Heart left ventricle (tissue), 16 donors: Measurements from ENCODE around the gene CLEC2L. TPM values are rescaled to one million over a fixed set of nuclear protein-coding genes. Genes with fewer than 3 reads are reported as not detected.

Source experiments
- ATAC-seq, 4 donors: fragments of 200-7000 bp; cut with Tn5 transposase; one replicate each; pipeline ENCODE4 v1.9.1; 2020 to 2022; ENCODE audit warnings: moderate library complexity in 4 of 4, mild to moderate bottlenecking in 3 of 4, moderate number of reproducible peaks in 1 of 4
- DNase-seq, 5 donors: peaks; one replicate each; pipeline ENCODE4 v3.0.0-alpha.2; 2020
- H3K27ac ChIP-seq, 12 donors: fragments of 200-600 bp; sonication (generic) in 4 of 12; one replicate each; pipeline versions ENCODE4 v1.5.0 to v1.8.0; 2016 to 2022; ENCODE audit warnings: mild to moderate bottlenecking in 2 of 12
- H3K27me3 ChIP-seq, 9 donors: fragments of 200-600 bp; sonication (generic) in 2 of 9; one replicate each; pipeline versions ENCODE4 v1.5.1 to v1.8.0; 2016 to 2022; ENCODE audit warnings: mild to moderate bottlenecking in 3 of 9
- H3K36me3 ChIP-seq, 9 donors: fragments of 200-600 bp; sonication (generic) in 2 of 9; one replicate each; pipeline versions ENCODE4 v1.5.0 to v1.8.0; 2018 to 2022; ENCODE audit warnings: mild to moderate bottlenecking in 2 of 9
- H3K4me1 ChIP-seq, 12 donors: fragments of 200-600 bp; sonication (generic) in 4 of 12; one replicate each; pipeline versions ENCODE4 v1.5.0 to v1.8.0; 2016 to 2022; ENCODE audit warnings: mild to moderate bottlenecking in 3 of 12
- H3K4me3 ChIP-seq, 12 donors: fragments of 200-600 bp; sonication (generic) in 4 of 12; one replicate each; pipeline versions ENCODE4 v1.5.0 to v1.8.0; 2017 to 2022; ENCODE audit warnings: mild to moderate bottlenecking in 9 of 12, moderate library complexity in 4 of 12
- H3K9me3 ChIP-seq, 12 donors: fragments of 200-600 bp; sonication (generic) in 4 of 12; one replicate each; pipeline versions ENCODE4 v1.5.0 to v1.8.0; 2016 to 2022; ENCODE audit warnings: mild to moderate bottlenecking in 1 of 12
- POLR2A ChIP-seq, 2 donors: fragments of 450-650 bp; IDR thresholded peaks; one replicate each; pipeline ENCODE4 v1.6.1; 2017; ENCODE audit warnings: antibody characterized with exemption in 2 of 2, mild to moderate bottlenecking in 2 of 2, moderate library complexity in 2 of 2
- WGBS, 4 donors: extraction: QIAGEN DNeasy Blood & Tissue Kit in 2 of 4; methylation state at CpG; one replicate each; pipeline versions ENCODE4 v1.1.5 to v1.1.7; 2013 to 2018; 5-methylcytosine and 5-hydroxymethylcytosine counted together
- intact Hi-C, 10 donors: fragments of 100-400 bp; cut with DNase I; formaldehyde crosslinking; loops; one replicate each; pipeline versions ENCODE4 v1.11.1 to v1.14.2; 2022
- polyA plus RNA-seq, 2 donors: library from polyadenylated mRNA; stranded (reverse); fragments of 200-250 nt; gene quantifications; one replicate each; pipeline ENCODE4 v1.2.3, GENCODE V29; 2013
- total RNA-seq, 9 donors: library from RNA; depleted of rRNA in 2 of 9; stranded (reverse); fragments of >200 nt in 2 of 9; fragmentation: NEBNext Ultra II Directional in 3 of 9; extraction: Animal tissue kit (Norgen Biotek cat#: 25700) in 3 of 9; gene quantifications; one replicate each; pipeline versions ENCODE4 v1.1.0 to v1.2.4, GENCODE V29; 2016 to 2023
- TF ChIP-seq, protein P1 (sequence below), 12 donors: fragments of 200-600 bp; sonication (generic) in 4 of 12; IDR thresholded peaks; one replicate each; pipeline versions ENCODE4 v1.5.0 to v1.8.0; 2018 to 2022; ENCODE audit warnings: antibody characterized with exemption in 12 of 12, mild to moderate bottlenecking in 5 of 12
- donor health status: ischemic (EF 13 %, LVEDD 7.1; RV severe dilation, severe dysfunction).
- donor health status: healthy with polysubstance abuse.
- donor health status: DM: no; HTN: yes; CAD: no.
- donor health status: DM: no; HTN: no; CAD: no.
- donor health status: ischemic (EF 25% LVEDD 6.9; RV normal size, moderate dysfunction).
- donor health status: ischemic (EF 25% LVEDD 5.7; RV mildly dilated, moderate dysfunction).
- donor health status: healthy.
- donor health status: DM: yes; HTN: yes; CAD: no.
- donor health status: ischemic (EF 35%, LVEDD 5.7; RV mildly dilated, moderate dysfunction).
- donor health status: nonischemic (EF 11% LVEDD 7.7; RV severe dilation, severe dysfunction).
- donor health status: DM: yes; HTN: yes; CAD: no.
- donor health status: PGD.
- donor health status: ischemic (EF 29% LVEDD 5.4; RV normal size, mild dysfunction).
- donor health status: nonischemic (EF 23%, LVEDD 6.1; RV moderate dilation, normal function).

The CLEC2L gene
- total and polyA plus RNA-seq, 11 donors: 0.18 to 0.36 TPM; not detected in 9

DNA sequence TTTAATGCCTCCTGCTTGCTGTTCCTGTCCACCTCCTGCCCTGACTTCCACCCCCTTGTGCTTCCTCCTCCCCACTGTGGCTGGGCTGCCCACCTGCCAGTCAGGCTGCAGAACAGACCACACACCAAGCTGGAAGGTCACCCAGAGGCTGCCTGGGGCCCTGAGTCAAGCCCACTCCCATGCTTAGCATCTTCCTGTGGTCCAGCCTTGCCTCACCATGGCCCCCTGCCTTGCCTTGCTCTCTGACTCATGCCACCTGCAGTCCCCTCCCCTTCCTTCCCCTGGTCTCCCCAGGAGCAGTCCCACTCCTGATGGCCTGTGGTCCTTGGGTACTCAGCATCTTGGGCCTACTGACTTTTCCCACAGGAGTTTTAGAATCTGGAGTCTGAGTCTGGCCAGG, 2.3 kb downstream of the CLEC2L start:
- Histone ChIP-seq H3K9me3 (no peaks in the 10 kb centered on the region), H3K27me3 (peaks cover 0 to 37% (median 27%) of the 10 kb centered on the region in 9 donors), H3K27ac (no peak overlapping the region), H3K36me3 (no peaks in the 10 kb centered on the region), H3K4me3 (no peak overlapping the region), H3K4me1 (peaks cover 0 to 13% (median 0%) of the 10 kb centered on the region in 12 donors)
- no peak for ATAC-seq
- intact Hi-C loops: no loop called here
- TF ChIP-seq, protein P1, sequence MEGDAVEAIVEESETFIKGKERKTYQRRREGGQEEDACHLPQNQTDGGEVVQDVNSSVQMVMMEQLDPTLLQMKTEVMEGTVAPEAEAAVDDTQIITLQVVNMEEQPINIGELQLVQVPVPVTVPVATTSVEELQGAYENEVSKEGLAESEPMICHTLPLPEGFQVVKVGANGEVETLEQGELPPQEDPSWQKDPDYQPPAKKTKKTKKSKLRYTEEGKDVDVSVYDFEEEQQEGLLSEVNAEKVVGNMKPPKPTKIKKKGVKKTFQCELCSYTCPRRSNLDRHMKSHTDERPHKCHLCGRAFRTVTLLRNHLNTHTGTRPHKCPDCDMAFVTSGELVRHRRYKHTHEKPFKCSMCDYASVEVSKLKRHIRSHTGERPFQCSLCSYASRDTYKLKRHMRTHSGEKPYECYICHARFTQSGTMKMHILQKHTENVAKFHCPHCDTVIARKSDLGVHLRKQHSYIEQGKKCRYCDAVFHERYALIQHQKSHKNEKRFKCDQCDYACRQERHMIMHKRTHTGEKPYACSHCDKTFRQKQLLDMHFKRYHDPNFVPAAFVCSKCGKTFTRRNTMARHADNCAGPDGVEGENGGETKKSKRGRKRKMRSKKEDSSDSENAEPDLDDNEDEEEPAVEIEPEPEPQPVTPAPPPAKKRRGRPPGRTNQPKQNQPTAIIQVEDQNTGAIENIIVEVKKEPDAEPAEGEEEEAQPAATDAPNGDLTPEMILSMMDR (IDR thresholded peaks at IDR 0.05): no peak
- TF ChIP-seq POLR2A (IDR thresholded peaks at IDR 0.05): no peak
- no peak for DNase-seq

DNA sequence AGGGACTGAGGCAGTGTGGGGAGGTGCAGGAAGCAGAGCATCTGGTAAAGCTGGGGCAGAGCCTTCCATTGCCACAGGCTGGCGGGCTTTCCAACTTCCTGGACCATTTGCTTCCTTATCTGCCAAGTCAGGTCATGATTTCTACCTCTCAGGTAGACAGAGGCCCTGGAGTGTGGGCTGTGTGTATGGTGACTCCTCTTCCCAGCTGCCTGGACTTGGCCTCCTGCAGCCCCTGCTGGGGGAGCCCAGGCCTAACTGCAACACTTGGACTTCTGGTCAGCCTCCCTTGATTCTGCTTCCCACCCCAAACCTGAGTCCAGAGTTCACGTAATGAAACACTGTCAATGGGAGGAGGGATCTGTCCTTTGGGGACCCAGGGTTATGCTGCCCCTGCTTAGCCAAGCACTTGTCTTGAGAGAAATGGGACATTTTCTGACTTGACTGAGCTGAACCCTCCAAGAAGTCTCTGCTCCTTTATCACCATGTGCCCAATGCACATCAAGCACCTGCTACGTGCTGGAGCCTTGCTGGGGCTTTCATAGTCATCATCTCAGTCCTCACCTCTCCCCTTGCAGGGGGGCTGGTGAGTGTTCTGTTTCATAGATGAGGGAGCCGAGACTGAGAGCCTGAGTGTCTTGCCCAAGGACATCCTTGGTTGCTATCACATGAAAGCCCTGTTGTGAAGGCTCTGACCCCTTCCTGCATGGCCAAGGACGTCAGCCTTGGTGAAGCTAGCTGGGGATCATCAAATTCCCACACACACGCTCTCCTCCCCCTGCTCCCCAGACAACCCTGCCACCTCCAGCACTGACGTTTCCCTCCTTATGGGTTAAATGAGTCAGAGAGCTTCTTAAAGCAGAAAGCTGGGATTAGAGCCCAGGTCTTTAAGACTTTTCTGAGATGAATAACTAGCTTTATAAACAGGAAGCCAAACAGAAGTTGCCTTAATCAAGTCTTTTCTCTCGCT, 3.4 kb downstream of the CLEC2L start:
- peaks cover 0 to 29% (median 18%) of the 10 kb centered on the region in 9 donors for H3K27me3 ChIP-seq
- peaks cover 0 to 13% (median 0%) of the 10 kb centered on the region in 12 donors for H3K4me1 ChIP-seq
- no peaks in the 10 kb centered on the region for H3K36me3 ChIP-seq
- H3K9me3 ChIP-seq: no peaks in the 10 kb centered on the region
- no peak for ATAC-seq
- intact Hi-C loops: no loop called here
- 68 to 77% (median 74%) methylated on average over 7 to 8 of the region's 8 CpGs for WGBS, 4 donors
- TF ChIP-seq POLR2A (IDR thresholded peaks at IDR 0.05): no peak
- TF ChIP-seq, protein P1 (IDR thresholded peaks at IDR 0.05): no peak
- H3K4me3 ChIP-seq: no peak overlapping the region
- no peak overlapping the region for H3K27ac ChIP-seq
- DNase-seq: no peak

DNA sequence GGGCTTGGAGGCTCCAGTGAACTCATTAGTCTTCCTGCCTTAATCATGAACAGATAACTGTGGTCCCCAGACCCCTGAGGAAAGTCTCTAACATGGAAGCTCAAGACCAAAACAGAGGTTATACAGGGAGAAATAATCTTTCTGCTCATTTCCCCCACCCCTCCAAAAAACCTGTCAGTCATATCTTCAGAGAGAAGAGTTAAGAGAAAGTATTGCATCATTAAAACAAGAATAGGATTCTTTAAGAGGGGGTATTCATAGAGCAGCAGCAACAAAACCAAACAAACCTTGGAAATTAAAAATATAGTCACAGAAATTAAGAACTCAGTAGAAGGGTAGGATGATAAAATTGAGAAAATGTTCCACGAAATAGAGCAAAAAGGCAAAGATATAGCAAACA, 7.6 kb downstream of the CLEC2L start:
- peaks cover 0 to 5% (median 0%) of the 10 kb centered on the region in 9 donors for H3K27me3 ChIP-seq
- TF ChIP-seq, protein P1 (IDR thresholded peaks at IDR 0.05): no peak
- no peak for TF ChIP-seq POLR2A (IDR thresholded peaks at IDR 0.05)
- intact Hi-C loops: no loop called here

DNA sequence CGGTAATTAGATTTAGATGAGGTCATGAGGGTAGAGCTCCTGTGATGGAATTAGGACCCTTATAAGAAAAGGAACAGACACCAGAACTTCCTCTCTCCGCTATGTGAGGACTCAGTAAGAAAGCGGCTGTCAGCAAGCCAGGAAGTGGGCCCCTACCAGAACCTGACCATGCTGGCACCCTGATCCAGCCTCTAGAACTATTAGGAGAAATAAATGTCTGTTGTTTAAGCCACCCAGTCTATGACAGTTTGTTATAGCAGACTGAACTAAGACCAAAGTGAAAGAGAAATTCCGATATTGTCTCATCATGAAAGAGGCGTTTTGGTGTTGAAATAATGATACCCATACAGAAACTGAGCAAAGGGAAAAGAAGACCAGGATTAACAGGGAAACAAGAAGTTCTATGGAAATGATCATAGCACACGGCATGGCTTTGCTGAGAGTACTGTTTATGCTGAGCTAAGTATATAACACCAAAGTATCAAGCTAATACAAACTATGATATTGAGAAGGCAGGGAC, 9.2 kb downstream of the CLEC2L start:
- Histone ChIP-seq H3K4me1 (no peaks in the 10 kb centered on the region), H3K36me3 (no peaks in the 10 kb centered on the region), H3K27ac (no peak overlapping the region), H3K9me3 (no peaks in the 10 kb centered on the region), H3K27me3 (peaks cover 0 to 5% (median 0%) of the 10 kb centered on the region in 9 donors), H3K4me3 (no peak overlapping the region)
- 90 to 91% (median 90%) methylated on average over 6 of the region's 6 CpGs for WGBS, 4 donors
- DNase-seq: no peak
- intact Hi-C loops: no loop called here
- ATAC-seq: no peak
- TF ChIP-seq POLR2A (IDR thresholded peaks at IDR 0.05): no peak
- TF ChIP-seq, protein P1 (IDR thresholded peaks at IDR 0.05): no peak

More for the DNA sequence above, 7.6 kb downstream of the CLEC2L start:
- Histone ChIP-seq H3K36me3 (no peaks in the 10 kb centered on the region), H3K27ac (no peak overlapping the region), H3K9me3 (no peaks in the 10 kb centered on the region), H3K4me1 (no peaks in the 10 kb centered on the region), H3K4me3 (no peak overlapping the region)
- ATAC-seq (no peak), DNase-seq (no peak)
- WGBS, 4 donors: 83 to 93% (median 89%) methylated on average over 1 of the region's 1 CpG
